Activated CD4-positive, CD25-positive, alpha-beta regulatory T cell treated with anti-CD3 and anti-CD28 coated beads, Interleukin-2, amount 50 U/mL, for 72 hours (primary cell): ENCODE measurements around the gene HOXA4.

Experiments used
- DNase-seq: peaks from one replicate; pipeline ENCODE4 v3.0.0; 2021

Gene HOXA4

GRCh38 chr7:27157702-27158431 lies 27.3 kb upstream of the HOXA4 start:
- DNase-seq: peak; percentile 30

GRCh38 chr7:27156916-27157701 lies 26.6 kb upstream of the HOXA4 start:
- peak; percentile 30 for DNase-seq

GRCh38 chr7:27156508-27156898 lies 25.9 kb upstream of the HOXA4 start, which contains the start of gene HOXA7:
Gene HOXA7 (minus strand): TSS chr7:27156675. CDS start chr7:27156545, 130 bp downstream.
- peak; percentile 32 for DNase-seq

GRCh38 chr7:27155816-27156507 lies 25.4 kb upstream of the HOXA4 start:
- DNase-seq: peak; percentile 35

GRCh38 chr7:27154901-27155815 lies 24.6 kb upstream of the HOXA4 start:
- peak; percentile 40 for DNase-seq

GRCh38 chr7:27154369-27154768 lies 23.8 kb upstream of the HOXA4 start:
- no peak for DNase-seq

- no peak for DNase-seq
Measured at GRCh38 chr7:27153526-27153925, 23.0 kb upstream of the HOXA4 start.

- DNase-seq: no peak
Measured at GRCh38 chr7:27152816-27153442, 22.4 kb upstream of the HOXA4 start.

- DNase-seq: no peak
Measured at GRCh38 chr7:27151931-27152815, 21.6 kb upstream of the HOXA4 start, which contains the start of gene HOXA3. Gene HOXA3 (minus strand): TSS chr7:27152583. CDS start chr7:27110640, 41,943 bp downstream.

GRCh38 chr7:27151341-27151930 lies 20.9 kb upstream of the HOXA4 start:
- DNase-seq: peak; percentile 31

GRCh38 chr7:27150568-27151340 lies 20.2 kb upstream of the HOXA4 start:
- DNase-seq: peak; percentile 72

- DNase-seq: no peak
Measured at GRCh38 chr7:27149842-27150567, 19.4 kb upstream of the HOXA4 start.

- no peak for DNase-seq
Measured at GRCh38 chr7:27148756-27149641, 18.4 kb upstream of the HOXA4 start.

- DNase-seq: peak; percentile 29
Measured at GRCh38 chr7:27148031-27148755, 17.6 kb upstream of the HOXA4 start.

- peak; percentile 34 for DNase-seq
Measured at GRCh38 chr7:27147199-27148030, 16.9 kb upstream of the HOXA4 start, which contains the start of gene HOXA6. Gene HOXA6 (minus strand): TSS chr7:27147774. CDS start chr7:27147749, 25 bp downstream.
